HG03039 (cell line): ENCODE measurements around the gene CCDC33.
A peak's percentile ranks its signal among the peaks of the same experiment; 100 is the strongest.
"Not testable (repeated sequence)": the region's sequence is repeated elsewhere in the genome, so short reads cannot be mapped to it uniquely, and the experiment has no call there.

Source experiments
- ATAC-seq: cut with Tn5 transposase; IDR thresholded peaks from one replicate; pipeline ENCODE4 v1.9.1; 2021; ENCODE audit warnings: mild to moderate bottlenecking, moderate library complexity; ENCODE audit not compliant: unreplicated experiment

Gene CCDC33

DNA sequence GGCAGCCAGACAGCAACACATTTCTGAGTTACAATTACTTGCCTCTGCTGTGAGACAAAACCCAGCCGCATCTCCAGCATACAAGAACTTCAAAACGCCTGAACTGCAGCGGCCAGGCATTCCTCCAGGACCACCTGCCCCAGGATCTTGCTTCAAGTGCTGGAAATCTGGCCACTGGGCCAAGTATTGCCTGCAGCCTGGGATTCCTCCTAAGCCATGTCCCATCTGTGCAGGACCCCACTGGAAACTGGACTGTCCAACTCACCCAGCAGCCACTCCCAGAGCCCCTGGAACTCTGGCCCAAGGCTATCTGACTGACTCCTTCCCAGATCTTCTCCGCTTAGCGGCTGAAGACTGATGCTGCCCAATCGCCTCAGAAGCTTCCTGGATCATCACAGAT lies 119.9 kb downstream of the CCDC33 start:
- ATAC-seq, result not testable (repeated sequence)

DNA sequence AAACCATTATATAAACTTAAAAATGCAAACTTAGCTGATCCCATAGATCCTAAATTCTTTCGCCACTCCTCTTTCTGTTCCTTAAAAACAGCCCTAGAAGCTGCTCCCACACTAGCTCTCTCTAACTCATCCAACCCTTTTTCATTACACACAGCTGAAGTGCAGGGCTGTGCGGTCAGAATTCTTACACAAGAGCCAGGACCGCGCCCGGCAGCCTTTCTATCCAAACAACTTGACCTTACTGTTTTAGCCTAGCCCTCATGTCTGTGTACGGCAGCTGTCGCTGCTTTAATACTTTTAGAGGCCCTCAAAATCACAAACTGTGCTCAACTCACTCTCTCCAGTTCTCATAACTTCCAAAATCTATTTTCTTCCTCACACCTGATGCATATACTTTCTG lies 121.4 kb downstream of the CCDC33 start:
- not testable (repeated sequence) for ATAC-seq

DNA sequence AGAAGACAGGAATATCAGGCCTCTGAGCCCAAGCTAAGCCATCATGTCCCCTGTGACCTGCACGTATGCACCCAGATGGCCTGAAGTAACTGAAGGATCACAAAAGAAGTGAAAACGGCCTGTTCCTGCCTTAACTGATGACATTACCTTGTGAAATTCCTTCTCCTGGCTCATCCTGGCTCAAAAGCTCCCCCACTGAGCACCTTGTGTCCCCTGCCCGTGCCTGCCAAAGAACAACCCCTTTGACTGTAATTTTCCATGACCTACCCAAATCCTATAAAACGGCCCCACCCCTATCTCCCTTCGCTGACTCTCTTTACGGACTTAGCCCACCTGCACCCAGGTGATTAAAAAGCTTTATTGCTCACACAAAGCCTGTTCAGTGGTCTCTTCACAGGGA lies 123.2 kb downstream of the CCDC33 start:
- ATAC-seq, result not testable (repeated sequence)

DNA sequence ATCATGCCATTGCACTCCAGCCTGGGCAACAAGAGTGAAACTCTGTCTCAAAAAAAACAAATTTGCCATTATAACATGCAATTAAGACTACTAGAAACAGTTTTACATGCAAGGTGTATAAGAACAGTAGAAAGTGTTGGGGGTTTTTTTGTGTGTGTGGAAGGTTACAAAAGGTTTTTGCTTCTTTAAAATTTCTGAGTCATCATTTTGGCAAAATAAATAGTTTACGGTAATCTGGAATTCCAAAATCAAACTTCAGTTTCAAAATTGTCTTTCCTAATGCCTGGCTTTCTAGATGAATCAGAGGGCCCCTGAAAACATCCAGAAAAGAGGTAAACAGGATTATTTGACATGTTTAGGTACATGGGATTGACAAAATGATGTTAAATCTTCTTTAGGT lies 124.7 kb downstream of the CCDC33 start:
- ATAC-seq, result not testable (repeated sequence)

DNA sequence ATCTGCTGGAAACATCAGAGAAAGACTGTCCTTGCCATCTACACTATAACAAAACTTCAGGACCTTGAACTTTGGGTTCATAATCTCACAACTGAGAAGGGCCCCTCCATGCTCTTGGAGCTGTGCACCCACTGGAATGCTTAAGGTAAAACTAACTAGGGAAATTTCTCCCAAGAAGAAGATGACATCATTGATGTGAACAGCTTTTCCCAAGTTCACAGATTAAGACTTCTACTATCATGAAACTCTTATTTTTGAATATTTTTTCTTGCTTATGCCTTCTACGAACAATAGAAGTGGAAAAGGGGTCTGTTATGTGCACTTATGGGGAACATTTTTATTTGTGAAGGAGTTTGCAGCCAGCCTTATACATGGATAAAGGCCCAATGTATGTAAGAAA lies 126.4 kb downstream of the CCDC33 start:
- ATAC-seq, result no peak

DNA sequence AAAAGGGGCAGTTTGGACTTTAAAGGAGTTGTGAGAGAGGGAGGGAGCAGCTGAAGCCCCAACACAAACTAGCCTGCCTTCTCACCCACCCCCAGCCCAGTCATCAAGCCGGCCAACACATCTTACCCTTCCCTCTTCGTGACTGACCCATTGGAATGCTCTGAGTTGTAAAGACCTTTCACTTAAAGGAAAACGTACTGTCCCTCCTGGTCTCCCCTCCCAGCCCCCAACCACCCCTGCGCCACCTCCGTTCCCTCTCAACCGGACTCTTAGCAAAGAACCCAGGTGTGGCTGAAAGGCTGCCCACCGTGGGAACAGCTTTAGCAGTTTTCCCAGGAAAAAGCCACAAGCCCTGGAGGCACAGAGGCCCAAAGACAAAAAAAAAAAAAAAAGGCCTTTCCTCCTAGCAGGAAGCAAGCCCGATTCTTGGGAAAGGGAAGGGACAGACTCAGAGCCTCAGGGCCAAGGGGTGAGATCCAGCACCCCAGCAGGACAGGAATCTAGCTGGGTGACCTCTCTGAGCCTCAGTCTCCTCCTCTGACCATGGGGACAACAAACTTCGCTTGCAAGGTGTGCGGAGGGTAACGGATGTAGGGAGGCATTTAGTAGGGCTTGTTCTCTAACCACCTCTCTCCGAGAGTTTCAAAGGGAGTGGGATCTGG lies 128.9 kb downstream of the CCDC33 start:
- ATAC-seq, result no peak

DNA sequence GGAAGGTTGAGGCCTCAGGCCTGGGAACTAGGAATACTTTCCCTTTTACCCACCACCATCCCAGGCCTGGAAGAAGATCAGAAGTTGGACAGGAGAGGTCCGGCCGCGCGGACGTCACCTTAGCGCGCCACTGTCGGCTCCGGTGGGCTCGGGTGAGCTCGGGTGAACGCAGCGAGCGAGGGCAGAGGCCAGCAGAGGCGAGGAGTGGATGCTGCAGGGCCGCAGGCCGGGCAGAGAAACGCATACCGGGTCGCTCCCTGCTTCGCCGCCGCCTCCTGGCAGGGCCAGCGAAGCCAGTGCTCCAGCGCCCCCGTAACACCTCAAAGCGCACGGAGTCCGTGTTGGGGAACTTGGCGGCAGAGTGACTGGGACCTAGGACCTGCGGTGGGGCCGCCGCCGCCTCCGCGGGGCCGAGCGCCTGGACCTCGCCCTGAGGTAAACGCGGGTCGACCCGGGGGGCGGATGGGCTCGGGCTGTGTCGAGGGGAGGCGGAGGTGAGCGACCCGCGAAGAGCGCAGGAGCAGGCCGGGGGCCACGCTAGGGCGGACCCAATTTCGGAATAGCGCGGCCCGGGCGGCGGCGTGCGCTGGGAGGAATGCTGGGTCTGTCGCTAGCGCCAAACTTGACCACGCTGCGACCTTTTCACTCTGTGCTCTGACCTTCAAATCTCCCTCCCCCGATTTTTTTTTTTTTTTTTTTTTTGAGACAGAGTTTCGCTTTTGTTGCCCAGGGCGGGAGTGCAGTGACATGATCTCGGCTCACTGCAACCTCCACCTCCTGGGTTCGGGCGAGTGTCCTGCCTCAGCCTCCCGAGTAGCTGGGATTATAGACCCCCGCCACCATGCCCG lies 129.7 kb downstream of the CCDC33 start:
- ATAC-seq, result no peak

DNA sequence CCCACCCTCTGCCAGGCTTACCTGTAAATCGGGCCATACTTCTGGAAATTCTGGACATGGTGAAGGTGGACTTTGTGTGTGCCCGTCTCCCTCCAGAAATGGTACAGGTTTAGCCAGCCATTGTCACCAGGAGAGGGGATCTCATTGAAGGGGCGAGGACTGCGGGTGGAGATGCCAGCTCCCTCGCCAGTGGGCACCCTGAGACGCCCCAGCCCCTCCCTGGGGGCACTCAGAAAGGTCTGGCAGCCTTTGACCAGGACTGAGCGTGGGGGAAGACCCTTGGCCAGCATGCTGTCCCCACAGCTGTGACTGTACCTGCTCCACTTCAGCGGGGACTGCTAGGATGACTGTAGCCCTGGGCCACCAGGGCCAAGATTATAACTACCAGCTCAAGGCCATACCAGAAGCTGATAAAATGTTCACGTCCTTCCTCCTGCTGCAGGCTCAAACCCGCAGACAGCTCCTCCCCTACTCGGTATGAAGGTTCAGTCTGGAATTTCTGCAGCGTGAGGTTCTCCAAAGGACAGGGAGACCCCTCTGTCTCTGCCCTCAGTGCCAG lies 131.2 kb downstream of the CCDC33 start, which contains the start of gene CYP11A1:
Gene CYP11A1, minus strand, starts transcription at position 351 of the 559 bp plus-strand sequence. Its CDS starts 61 bp downstream, at position 290.
- no peak for ATAC-seq

DNA sequence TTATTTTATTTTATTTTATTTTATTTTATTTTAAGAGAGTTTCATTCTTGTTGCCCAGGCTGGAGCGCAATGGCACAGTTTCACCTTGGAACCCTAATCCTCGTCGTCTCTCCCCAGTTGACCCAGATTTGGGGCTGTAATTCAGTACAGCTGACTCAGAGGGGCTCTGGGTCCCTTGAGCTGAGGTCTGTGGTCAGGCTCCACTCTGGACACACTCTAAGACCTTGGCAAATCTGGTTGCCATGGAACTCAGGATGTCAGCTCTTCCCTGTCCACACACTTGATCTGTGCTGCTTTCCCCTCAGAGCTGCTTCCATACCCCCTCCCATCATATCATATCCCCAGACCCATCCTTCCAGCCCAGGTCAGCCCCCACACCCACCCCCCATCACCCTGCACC lies 132.0 kb downstream of the CCDC33 start:
- no peak for ATAC-seq

DNA sequence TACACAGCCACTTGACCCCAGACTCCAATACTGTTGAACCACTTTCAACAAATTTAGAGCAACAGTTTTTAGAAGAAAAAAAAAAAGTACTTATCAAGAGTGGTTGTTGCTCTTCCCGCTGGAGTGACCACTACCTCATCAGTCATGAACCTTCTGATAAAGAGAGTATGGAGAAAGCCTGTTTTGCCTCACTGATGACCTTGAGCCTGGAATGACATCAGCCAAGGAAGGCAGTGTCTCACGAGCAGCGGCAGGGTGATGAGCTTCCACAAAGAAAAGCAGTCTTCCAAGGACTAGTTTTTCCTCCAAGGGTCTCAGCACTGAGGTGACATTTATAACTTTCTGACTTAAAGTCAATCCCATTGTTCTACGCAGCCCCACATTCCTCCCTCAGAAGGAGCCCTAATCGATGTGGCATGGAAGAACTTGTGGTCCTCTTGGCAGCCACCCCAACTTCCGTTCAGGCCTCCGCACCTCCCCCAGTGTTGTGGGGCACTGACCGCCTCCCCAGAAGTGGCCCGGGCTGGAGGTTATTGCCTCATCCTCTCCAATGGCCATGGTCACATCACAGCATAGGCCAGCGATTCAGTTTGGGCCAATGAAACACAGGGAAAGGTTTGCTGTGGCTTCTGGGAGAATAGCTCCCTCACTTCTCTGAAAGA lies 133.1 kb downstream of the CCDC33 start:
- ATAC-seq, result no peak

DNA sequence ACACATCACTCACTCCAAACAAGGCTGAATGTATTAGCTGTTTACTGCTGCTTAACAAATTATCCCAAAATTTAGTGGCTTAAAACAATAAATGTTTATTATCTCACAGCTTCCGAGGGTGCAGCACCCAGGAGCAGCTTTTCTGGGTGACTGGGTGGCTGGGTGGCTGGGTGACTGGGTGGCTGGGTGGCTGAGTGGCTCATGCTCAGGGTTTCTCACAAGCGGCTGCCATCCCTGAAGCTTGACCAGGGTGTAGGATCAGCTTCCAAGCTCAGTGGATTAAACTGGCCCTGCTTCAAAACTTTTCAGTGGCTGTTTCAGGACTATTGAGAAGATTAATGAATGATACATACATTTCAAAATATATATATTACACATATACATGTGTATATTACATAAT lies 133.6 kb downstream of the CCDC33 start:
- ATAC-seq, result no peak

DNA sequence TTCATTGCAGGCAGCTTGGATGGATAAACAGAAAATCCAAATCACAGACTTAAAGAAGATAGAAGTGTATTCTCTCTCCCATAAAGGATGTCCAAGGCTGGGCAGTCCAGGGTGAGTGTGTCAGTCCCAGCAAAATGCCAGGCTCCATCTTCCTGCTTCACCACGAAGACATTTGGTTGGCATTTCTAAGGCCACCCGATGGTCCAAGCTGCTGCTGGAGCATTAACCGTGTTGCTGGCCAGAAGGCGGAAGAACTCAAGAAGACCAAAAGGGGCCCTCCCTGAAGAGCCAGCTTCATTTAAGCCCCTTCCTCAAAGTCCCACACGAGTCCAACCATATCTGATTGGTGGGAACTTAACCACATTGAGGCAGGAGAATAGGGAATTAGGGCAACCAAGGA lies 134.3 kb downstream of the CCDC33 start:
- ATAC-seq, result no peak

DNA sequence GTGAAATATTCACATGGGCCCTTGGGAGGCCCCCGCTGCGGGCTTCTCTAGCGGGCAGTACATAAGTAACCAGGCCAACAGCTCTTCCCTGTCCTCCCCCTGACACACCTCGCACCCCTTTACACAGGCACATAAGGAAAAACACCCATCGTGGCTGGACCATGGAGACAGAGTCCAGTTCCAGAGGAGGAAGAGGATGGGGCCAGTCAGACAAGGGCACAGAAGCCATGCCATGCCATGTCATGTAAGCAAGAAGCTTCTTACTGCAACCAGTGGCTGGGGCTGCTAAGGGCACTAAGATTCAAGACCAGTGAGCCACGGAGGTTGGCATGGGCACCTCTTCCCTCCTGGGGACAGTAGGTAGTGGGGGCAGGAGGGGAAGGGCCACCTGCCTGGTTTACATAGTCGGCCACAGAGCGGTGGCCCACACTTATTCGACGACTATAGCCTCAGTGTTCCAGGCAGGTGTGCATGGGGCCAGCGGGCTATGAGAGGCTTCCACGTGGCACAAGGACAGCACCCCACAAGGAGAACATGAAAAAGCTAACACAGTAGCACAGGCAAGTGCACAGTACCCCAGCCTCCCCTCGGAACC lies 137.0 kb downstream of the CCDC33 start:
- ATAC-seq, result no peak

DNA sequence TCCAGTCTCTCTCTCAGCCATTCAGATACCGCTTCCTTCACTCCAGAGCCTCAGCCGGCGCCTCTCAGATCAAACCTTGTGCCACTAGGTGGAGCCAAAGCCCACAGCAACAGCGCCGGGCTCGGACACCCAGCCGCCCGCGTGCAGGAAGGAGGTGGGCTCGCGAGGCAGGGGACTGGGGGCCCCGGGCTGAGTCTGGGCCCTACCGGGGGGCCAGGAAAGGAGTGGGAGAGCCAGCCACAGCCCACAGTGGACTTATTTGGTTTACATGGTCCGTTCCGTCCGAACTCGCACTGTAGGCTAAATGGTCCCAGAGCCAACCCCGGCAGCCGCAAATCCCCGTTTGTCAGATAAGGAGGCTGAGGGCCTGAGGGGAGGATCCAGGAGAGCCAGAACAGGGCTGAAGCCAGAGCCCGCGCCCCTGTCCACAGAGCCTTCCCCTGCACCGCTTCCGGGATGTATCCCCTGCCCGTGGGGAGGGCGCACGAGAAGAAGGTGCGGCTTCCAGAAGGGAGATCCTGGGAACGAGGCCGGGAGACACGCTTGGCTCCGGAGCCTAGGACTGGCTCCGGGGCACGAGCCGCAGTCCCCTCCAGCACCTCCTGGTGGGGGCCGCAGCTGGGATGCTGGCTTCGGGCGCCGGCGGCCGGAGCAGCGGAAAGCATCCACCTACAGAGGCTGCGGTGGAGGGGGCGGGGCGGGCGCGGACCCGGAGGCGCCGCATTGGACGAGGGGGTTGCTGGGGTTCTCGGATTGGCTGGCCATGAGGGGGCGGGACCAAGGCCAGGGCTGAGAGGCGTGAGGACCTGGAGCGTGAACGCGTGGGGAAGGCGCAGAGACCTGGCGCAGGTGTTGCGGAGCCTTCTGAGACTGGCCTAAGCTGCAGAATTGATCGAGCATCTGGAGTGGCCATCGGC lies 137.9 kb downstream of the CCDC33 start:
- ATAC-seq, result peak; percentile 65

DNA sequence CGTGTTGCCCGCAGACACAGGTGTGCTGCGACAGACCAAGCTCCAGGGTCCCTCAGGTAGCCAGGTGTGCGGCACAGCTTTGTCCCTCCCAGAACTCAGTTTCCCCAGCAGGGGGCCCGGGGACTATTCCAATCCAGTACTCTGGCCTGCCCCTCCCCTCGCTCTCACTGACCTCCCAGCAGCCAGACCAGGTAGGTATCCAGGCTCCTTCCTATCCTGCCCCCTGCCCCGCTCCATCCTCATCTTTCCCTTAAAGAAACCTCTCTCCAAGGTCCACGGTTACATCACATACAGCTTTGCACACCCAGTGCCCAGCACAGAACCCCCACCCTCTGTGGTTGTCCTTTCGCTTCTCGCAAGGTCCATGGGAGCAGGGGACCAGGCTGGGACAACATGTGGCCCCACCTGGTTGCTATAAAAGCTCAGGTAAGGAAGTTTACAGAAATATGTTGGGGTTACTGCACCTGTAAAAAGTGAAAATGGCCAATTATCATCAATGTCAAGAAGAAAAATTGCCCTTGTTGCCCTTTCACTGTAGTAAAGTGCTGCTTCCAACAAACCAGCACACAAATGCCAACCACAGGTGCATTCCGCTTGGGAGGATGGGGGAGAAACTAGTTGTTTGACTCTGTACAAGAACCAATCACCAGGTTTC lies 138.6 kb downstream of the CCDC33 start:
- ATAC-seq, result no peak

DNA sequence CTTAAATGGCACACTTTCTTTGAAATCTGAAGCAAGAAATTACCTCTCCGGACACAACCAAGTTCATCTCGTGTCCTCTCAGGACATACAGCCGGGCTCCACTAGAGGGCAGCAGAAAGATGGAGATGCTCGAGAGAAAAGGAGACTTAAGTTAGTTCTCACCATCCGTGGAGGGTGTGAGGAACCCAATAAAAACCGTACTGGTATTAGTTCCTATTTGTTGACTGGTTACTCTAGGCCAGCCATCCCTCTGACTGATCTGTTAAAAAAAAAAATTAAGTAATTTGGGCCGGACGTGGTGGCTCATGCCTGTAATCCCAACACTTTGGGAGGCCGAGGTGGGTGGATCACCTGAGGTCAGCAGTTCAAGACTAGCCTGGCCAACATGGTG lies 139.2 kb downstream of the CCDC33 start:
- ATAC-seq, result no peak

DNA sequence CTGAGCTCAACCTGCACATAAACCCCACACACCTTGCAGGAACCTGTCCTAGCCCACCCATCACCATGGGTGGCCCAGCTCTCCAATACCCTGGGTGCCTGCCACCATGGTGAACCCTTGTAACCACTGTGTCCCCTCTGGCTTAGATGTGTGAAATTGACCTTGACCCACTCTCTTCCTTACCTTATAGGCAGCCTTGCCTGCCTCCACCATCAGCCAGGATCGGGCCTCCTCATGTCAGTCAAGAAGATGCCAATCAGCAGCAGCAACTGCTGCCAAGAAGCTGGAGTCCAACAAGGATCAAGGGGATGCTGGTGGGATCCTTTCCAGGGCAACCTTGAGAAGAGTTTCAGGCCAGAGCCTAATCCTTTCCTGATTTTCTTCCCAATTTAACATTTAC lies 140.1 kb downstream of the CCDC33 start:
- no peak for ATAC-seq

DNA sequence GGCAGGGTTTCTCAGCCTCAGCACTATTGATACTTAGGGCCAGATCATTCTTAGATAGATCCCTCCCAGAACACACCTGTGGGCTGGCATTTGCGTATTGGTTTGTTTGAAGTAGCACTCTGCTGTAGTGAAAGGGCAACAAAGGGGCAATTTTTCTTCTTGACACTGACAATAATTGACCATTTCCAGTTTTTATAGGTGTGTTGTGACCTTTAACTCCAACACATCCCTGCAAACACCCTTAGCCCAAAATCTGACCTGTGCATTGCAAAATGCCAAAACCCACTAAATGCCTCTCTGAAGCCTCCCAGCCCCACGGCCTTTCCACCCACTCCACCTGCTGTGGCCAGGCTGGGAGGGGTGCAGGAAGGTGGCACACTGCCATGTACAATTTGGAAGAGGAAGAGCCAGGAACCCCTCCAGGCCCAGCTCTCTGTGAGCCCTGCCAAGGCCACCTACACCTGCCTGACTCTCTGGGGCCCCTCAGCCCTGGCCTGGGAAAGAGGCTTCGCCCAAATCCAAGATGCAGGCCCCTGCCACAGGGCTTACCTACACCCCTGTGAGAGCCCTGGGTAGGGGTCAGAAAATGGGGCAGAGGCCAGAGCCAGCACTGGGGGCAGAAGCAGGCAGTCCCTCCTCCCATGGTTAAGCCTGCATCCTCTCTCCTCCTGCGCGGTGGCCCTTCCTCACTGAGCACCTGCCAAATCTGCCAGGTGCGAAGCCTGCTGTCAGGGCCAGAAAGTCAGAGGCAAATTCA lies 140.9 kb downstream of the CCDC33 start:
- ATAC-seq, result no peak
